Rectal smooth muscle tissue (tissue), 1 donor: ENCODE results near the gene SPI1.

ENCODE experiments used
- H3K27ac ChIP-seq: one replicate; pipeline ENCODE4 v1.7.0; 2013; ENCODE audit warnings: low read depth, low read length, inconsistent platforms
- H3K27me3 ChIP-seq: one replicate; pipeline ENCODE4 v1.7.0; 2013; ENCODE audit warnings: low read length; ENCODE audit not compliant: control insufficient read depth, insufficient read depth
- H3K36me3 ChIP-seq: one replicate; pipeline ENCODE4 v1.7.0; 2013; ENCODE audit warnings: low read length; ENCODE audit not compliant: control insufficient read depth, insufficient read depth
- H3K4me1 ChIP-seq: one replicate; pipeline ENCODE4 v1.7.0; 2013; ENCODE audit warnings: low read length; ENCODE audit not compliant: control insufficient read depth, insufficient read depth
- H3K4me3 ChIP-seq: one replicate; pipeline ENCODE4 v1.7.0; 2013; ENCODE audit warnings: low read length
- H3K9ac ChIP-seq: one replicate; pipeline ENCODE4 v1.7.0; 2013; ENCODE audit warnings: low read length

Gene SPI1

GRCh38 chr11:47411884-47412746 lies 33.8 kb upstream of the SPI1 start:
- Histone ChIP-seq H3K27ac (no peak overlapping the region), H3K4me3 (no peak overlapping the region), H3K4me1 (peaks cover 29% of the 10 kb centered on the region), H3K27me3 (no peaks in the 10 kb centered on the region), H3K36me3 (peaks cover 8% of the 10 kb centered on the region), H3K9ac (no peak overlapping the region)

GRCh38 chr11:47410370-47411264 lies 32.3 kb upstream of the SPI1 start:
- H3K4me3 ChIP-seq = no peak overlapping the region
- H3K9ac ChIP-seq = no peak overlapping the region
- H3K27me3 ChIP-seq = no peaks in the 10 kb centered on the region
- H3K27ac ChIP-seq = no peak overlapping the region
- H3K36me3 ChIP-seq = peaks cover 8% of the 10 kb centered on the region
- H3K4me1 ChIP-seq = peaks cover 20% of the 10 kb centered on the region

DNA sequence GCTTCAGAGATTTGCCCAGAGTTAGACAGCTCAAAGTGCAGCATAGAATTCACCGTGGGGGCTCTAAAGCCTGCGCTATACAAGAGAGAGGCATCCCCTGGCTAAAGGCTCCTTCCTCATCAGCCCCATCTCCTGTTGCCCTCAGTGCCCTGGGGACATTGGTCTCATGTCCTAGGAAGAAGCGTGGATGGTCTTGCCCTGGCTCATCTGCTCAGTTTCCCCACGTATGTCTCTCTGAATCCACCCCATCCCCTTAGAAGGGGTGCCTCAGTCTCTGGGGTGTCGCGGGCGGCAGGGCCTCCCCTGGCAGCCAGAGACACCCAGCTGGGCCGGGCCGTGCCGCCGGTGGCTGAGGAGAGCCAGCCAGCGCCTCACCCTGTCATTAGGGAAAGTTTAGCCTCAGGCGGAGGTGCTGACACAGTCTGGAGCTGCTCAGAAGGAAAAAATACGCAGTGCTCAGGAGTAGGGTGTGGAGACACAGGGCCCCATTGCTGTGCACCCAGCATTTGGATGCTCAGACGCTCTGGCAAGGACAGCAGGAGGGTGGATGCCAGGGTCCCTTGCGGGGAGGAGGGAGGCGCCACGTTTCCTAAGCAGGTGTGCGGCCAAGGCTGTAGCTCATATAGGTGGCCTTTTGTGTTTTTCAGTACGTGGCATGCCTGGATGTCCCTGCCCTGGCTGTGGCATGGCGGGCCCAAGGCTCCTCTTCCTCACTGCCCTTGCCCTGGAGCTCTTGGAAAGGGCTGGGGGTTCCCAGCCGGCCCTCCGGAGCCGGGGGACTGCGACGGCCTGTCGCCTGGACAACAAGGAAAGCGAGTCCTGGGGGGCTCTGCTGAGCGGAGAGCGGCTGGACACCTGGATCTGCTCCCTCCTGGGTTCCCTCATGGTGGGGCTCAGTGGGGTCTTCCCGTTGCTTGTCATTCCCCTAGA lies 31.4 kb upstream of the SPI1 start:
- peaks cover 8% of the 10 kb centered on the region for H3K36me3 ChIP-seq

GRCh38 chr11:47408598-47409439 lies 30.5 kb upstream of the SPI1 start:
- Histone ChIP-seq H3K36me3 (peaks cover 2% of the 10 kb centered on the region), H3K27ac (peak overlapping the region; percentile 86), H3K27me3 (no peaks in the 10 kb centered on the region), H3K4me1 (peaks cover 17% of the 10 kb centered on the region), H3K9ac (peak overlapping the region; percentile 14), H3K4me3 (peak overlapping the region; percentile 84)

More for the DNA sequence above, 31.4 kb upstream of the SPI1 start:
- peak overlapping the region; percentile 14 for H3K9ac ChIP-seq
- peak overlapping the region; percentile 86 for H3K27ac ChIP-seq
- H3K4me1 ChIP-seq = peaks cover 17% of the 10 kb centered on the region
- H3K4me3 ChIP-seq = peak overlapping the region; percentile 84
- no peaks in the 10 kb centered on the region for H3K27me3 ChIP-seq

DNA sequence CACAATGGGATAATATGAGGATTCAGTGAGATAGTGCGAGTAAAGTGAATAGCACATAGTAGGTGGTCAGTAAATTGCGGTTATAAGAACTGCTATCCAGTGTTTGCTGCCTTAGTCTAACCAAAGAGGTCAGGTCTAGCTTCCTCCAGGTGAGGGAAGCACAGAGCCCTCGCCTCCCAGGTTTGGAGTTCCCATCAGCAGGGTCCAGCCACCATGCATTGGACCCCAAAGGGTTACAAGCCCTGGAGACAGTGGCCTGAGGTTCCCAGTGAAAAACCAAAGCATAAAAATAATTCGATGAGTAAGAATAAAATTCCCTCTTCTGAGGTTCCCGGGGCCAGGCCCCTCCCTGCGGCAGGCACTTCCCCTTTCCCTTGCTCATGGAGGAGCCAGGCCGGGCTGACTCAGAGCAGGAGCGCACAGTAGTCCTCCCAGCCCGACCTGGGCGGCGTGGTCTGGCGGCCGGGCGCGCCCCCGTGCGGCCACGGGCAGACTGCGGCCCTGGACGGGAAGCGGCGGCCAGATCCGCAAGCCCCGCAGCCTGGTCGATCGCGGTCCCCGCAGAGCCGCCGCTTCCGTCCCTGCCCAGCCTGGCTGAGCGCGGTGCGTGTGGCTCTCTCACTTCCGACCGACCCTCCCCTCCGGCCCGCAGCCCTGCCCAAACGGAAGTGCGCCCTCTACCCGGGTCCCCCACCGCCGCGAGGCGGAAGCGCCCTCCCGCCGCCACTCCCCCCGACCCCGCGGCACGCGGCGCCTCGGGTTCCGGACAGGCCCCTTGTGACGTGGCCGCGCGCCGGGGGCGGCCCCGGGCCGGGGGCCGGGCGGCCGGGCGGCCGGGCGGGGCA lies 29.6 kb upstream of the SPI1 start, which contains the start of gene SLC39A13:
SLC39A13 (plus strand) TSS at position 845 of the 845 bp plus-strand sequence. CDS start 1,505 bp downstream, outside the sequence.
- Histone ChIP-seq H3K36me3 (no peaks in the 10 kb centered on the region), H3K4me3 (peak within 1 kb of the TSS; percentile 84), H3K27ac (peak within 1 kb of the TSS; percentile 91), H3K4me1 (peaks cover 17% of the 10 kb centered on the region), H3K27me3 (no peaks in the 10 kb centered on the region), H3K9ac (peak within 1 kb of the TSS; percentile 46)

DNA sequence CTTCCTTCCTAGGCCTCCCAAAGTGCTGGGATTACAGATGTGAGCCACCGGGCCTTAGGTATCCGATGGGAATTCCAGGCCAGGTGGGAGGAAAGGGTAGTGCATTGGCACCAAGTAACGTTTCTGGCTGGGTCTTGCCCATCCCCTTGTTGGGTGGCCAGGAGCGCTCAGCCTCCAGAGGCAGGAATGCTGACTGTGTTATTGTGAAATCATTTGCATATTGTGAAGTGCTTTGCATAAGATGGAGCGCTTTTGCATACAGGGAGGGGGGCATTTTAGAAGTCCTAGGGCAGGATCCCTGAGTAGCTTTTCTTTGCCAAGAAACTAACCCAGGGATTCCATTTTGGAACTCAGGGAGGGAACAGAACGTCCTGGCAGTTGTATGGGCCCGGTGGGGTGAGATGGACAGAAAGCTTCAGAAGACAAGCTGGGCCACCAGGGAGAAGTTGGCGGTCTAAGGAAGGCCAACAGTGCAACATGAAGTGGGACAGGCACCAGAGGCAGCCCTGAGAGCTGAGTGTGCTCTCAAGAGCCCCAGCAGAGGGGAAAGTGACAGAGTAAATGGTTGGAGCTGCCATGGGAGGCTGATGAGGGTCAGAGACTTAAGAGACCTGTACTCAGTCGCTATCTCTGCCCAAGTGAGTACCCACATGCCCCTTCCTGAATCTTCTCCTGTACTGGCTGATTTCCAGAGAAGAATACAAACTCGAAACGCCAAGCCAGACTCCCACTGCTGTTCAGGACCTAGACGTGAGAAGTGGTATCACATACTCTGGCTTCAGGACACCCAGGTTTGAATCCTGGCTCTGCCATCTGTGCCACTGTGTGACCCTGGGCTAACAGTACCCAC lies 28.8 kb upstream of the SPI1 start:
- Histone ChIP-seq H3K27ac (peak overlapping the region; percentile 91), H3K9ac (peak overlapping the region; percentile 46), H3K4me3 (peak overlapping the region; percentile 81), H3K4me1 (peaks cover 17% of the 10 kb centered on the region), H3K36me3 (no peaks in the 10 kb centered on the region), H3K27me3 (no peaks in the 10 kb centered on the region)

- H3K4me1 ChIP-seq = peaks cover 14% of the 10 kb centered on the region
- H3K27me3 ChIP-seq = no peaks in the 10 kb centered on the region
- no peak overlapping the region for H3K4me3 ChIP-seq
- H3K27ac ChIP-seq = no peak overlapping the region
- no peak overlapping the region for H3K9ac ChIP-seq
- no peaks in the 10 kb centered on the region for H3K36me3 ChIP-seq
Measured at GRCh38 chr11:47403571-47403970, 25.2 kb upstream of the SPI1 start.

DNA sequence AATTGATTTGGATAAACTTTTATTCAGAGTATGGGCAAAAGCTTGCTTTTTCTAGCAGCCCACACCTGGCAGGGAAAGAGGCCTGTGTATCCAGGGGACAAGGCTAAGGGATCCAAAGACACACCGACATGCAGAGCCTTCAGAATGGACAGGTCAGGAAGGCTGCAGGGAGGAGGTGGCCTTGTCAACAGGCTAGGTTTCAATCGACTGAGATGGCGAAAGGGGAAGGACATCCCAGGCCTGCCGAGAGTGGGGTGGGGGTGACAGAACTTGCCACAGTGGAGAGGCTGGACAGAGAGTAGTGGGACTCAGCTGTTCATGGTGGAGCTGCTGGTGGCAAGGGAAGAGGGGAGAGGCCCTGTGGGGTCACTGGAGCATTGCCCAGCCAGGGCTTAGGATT lies 24.8 kb upstream of the SPI1 start:
- H3K36me3 ChIP-seq = no peaks in the 10 kb centered on the region
- H3K27ac ChIP-seq = no peak overlapping the region
- no peak overlapping the region for H3K4me3 ChIP-seq
- no peak overlapping the region for H3K9ac ChIP-seq
- H3K4me1 ChIP-seq = peaks cover 14% of the 10 kb centered on the region
- no peaks in the 10 kb centered on the region for H3K27me3 ChIP-seq

DNA sequence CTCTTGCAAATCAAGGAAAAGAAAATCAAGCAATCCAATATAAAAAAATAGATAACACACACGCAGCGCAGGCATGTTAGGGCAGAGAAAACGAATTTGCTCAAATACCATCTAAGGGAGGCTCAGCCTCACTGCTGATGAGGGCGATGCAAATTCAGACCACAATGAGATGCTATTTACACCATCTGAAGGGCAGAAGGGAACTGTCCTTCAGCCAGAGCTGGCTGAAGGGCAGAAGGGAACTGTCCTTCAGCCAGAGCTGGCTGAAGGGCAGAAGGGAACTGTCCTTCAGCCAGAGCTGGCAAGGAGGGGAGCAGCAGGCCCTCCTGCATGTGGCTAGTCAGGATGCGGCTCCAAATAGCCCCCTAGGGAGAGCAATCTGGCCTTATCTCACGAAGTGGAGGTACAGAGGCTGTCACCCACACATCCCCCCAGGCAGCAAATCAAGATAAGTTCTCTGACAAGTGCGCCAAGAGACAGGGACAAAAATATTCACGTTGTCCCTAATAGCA lies 22.5 kb upstream of the SPI1 start:
- Histone ChIP-seq H3K4me1 (peaks cover 7% of the 10 kb centered on the region), H3K27me3 (no peaks in the 10 kb centered on the region), H3K36me3 (no peaks in the 10 kb centered on the region), H3K27ac (peak overlapping the region; percentile 75), H3K4me3 (peak overlapping the region; percentile 63), H3K9ac (no peak overlapping the region)
